GM18511 (cell line): ENCODE data around the gene ASIC1.
"Not testable (repeated sequence)": the region's sequence is repeated elsewhere in the genome, so short reads cannot be mapped to it uniquely, and the experiment has no call there.

ENCODE experiments used
- ATAC-seq: cut with Tn5 transposase; IDR thresholded peaks from one replicate; pipeline ENCODE4 v1.9.1; 2021; ENCODE audit warnings: mild to moderate bottlenecking, moderate library complexity; ENCODE audit not compliant: unreplicated experiment

The ASIC1 gene

GRCh38 chr12:50057000-50057841 is at the start of gene ASIC1:
TSS of gene ASIC1 (plus strand) at chr12:50057596. CDS start at chr12:50058767, 1,171 bp downstream.
- no peak for ATAC-seq

DNA sequence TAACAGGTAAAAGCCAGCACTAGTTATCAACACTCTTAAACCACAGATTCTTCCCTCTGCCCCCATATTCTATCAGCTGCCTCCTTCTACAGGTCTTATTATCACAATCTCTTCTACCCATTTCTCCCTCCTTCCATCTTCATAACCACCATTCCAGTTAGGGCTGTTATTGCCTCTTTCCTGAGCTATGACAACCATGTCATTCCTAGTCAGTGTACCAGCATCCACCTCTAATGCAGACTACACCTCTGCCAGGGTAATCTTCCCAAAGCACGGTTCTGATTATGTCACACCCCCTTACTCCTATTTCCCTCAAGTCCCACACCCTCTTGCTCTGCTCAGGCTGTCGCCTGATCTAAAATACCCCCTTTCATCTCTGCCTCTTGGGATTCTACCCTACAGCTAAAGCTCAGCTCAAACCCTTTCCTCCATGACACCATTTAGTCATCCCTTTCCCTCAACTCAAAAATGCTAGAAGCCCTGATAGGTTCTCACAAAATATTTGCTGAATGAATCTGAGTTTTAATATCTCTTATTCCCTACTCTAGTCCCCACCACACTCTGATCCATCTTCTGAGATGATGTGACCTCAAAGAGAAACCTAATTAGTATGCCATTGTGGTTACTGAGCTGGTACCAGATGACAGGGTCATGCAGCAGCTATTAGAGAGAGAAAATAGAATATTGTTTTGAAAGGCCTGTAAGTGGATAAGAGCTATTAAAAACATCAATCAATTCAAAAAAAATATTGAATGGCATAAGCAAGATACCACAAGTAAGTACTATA is 43.8 kb upstream of the ASIC1 start:
- no peak for ATAC-seq

- no peak for ATAC-seq
Observed at GRCh38 chr12:50014342-50014741, 43.1 kb upstream of the ASIC1 start.

DNA sequence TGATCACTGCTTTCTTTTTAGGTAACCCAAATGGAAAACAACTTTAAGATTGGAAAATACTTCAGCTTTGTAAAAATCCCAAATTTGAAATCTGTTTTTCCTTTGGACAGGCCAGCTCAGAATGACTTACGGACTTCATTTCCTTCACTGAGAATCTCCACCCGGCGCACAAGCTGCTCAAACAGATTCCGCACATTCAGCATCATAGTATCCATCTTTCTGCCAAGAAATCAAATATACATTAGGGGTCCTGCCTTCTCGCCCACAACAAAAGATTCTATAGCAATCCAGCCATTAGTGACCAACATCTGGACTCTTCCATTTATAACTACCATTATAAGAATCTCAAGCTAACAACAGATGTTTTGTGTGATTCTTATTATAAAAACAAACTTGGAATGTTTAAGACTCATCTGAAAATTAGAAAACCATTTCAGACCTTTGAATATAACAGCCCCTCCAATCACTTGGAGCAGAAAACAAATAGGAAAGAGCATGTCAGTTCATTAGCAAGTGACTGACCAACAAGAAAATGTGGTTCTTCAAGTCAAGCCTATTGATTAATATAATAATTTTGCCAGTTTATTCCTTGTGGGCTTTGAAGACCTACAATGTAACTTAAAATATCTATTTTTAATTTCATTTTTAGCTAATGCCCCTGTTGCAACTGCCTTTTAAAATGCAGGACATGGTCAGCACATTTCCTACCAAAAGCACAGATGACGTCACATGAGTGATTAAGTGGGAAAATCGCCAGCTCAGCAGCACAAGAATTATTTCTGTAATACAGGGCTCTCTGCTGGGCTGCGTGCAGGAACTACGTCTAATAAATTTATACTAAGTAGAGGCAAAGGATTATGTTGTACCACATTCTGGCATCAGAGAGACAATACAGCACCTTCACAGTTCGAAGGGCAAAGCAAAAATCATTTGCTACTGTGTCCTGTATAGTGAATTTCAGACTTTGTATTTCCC is 40.6 kb upstream of the ASIC1 start:
- ATAC-seq = no peak

GRCh38 chr12:50017641-50018040 is 39.8 kb upstream of the ASIC1 start:
- ATAC-seq = no peak

GRCh38 chr12:50018154-50018553 is 39.2 kb upstream of the ASIC1 start:
- no peak for ATAC-seq

- ATAC-seq = no peak
Observed at GRCh38 chr12:50018968-50019367, 38.4 kb upstream of the ASIC1 start.

- ATAC-seq = no peak
Observed at GRCh38 chr12:50019524-50019923, 37.9 kb upstream of the ASIC1 start.

- ATAC-seq = no peak
Observed at GRCh38 chr12:50021031-50021430, 36.4 kb upstream of the ASIC1 start.

GRCh38 chr12:50022903-50023302 is 34.5 kb upstream of the ASIC1 start:
- no peak for ATAC-seq

DNA sequence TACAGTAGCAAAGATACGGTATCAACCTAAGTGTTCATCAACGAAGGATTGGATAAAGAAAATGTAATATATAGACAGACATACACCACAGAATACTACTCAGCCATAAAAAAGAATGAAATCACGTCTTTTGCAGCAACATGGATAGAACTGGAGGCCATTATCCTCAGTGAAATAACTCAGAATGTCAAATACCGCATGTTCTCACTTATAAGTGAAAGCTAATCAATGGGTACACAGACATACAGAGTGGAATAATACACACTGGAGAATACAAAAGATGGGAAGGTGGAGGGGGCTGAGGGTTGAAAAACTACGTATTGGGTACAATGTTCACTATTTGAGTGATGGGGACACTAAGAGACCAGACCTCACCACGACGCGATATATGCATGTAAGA is 33.2 kb upstream of the ASIC1 start:
- ATAC-seq = no peak

DNA sequence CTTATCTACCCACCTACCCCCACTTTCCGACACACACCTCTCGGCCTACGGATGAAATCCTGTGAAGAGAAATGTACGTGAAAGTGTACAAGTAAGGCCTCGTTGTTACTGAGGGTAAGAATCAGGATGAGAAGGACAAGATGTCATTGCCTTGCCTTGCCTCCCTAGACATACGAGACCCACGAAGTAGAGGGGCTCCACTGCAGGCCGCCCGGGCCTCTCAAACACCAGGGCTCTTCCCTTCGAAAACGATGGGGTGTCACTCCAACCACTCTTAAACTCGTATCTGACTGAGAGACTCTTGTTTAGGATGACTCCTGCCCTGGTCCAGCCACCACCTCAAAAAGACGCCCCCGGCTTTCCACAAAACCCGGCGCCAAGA is 32.6 kb upstream of the ASIC1 start:
- peak; percentile 26 for ATAC-seq

DNA sequence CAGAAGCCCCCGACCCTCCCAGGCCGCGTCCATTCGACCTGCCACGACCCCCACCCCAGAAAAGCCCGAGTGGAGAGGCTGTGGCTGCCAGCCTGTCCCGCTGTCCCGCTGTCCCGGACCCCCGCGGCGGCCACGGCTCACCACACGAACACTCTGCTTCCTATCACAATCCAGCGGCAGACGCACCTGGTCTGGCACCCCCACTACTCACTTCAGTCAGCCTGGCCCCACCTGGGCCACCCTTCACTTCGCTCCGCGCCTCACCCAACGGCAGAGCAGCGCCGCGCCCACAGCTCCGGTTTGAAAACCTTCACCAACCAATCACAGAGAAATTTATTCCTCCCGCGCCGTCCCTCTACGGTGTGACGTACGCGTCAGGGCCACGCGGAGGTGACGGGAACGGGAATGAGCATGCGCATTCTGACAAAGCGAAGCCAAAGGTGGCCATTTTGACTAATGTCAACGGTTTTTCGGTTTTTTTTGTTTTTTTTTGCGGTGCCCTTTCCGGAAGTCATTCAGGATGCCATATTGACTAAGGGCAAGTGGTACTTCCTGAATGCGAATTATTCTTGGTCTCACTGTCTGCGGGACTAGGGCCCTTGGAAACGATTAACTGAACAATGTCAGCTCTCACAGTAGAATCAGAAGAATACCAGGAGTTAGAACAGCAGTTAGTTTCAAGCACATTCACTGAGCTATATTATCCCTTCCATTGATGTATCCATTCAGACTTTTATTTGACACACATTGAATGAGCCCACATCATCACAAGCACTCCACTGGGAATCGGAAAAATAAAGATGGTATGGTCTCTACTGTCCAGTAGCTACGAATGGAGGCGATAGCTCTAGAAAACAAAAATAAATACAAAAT is 32.0 kb upstream of the ASIC1 start, which contains the start of gene RACGAP1:
TSS of gene RACGAP1 (minus strand) at position 308 of the 873 bp plus-strand sequence. CDS start 8,779 bp downstream, outside the sequence.
- ATAC-seq = peak; percentile 97

DNA sequence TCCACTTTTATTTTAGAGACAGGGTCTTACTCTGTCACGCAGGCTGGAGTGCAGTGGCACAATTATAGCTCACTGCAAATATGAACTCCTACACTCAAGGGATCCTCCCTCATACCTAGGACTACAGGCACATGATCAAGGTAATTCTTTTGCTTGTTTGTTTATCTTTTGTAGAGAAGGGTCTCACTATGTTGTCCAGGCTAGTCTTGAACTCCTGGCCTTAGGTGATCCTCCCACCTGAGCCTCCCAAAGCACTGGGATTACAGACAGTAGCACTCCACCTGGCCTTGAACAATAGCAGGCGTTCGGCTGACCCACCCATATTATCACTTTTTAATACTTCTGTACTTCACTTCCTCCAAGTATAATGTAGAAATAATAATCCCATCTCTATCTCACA is 30.7 kb upstream of the ASIC1 start:
- no peak for ATAC-seq

DNA sequence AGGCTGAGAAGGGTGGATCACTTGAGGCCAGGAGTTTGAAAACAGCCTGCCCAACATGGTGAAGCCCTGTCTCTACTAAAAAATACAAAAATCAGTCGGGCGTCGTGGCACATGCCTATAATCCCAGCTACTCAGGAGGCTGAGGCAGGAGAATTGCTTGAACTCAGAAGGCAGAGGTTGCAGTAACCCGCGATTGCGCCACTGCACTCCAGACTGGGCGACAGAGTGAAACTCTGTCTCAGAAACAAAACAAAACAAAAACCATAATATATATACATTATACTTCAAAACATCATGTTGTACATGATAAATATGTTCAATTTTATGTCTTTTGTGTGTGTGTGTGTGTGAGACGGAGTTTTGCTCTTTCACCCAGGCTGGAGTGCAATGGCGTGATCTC is 26.9 kb upstream of the ASIC1 start:
- not testable (repeated sequence) for ATAC-seq

DNA sequence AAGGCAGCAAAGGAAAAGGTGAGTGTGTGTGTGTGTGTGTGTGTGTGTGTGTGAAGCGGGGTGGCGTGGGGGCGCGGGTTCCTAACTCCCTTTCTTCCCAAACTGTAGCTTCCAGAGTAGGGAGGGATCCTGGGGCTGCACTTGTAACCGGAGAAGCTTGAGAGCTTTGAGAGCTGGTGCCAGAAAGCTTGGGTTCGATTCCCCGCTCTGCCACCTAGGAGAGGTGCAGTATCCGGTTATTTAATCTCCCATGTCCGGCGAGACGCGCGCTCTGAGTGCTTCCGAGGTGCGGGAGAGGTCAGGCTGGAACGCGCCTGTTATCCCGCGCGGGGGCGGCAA is 24.9 kb upstream of the ASIC1 start:
- no peak for ATAC-seq

DNA sequence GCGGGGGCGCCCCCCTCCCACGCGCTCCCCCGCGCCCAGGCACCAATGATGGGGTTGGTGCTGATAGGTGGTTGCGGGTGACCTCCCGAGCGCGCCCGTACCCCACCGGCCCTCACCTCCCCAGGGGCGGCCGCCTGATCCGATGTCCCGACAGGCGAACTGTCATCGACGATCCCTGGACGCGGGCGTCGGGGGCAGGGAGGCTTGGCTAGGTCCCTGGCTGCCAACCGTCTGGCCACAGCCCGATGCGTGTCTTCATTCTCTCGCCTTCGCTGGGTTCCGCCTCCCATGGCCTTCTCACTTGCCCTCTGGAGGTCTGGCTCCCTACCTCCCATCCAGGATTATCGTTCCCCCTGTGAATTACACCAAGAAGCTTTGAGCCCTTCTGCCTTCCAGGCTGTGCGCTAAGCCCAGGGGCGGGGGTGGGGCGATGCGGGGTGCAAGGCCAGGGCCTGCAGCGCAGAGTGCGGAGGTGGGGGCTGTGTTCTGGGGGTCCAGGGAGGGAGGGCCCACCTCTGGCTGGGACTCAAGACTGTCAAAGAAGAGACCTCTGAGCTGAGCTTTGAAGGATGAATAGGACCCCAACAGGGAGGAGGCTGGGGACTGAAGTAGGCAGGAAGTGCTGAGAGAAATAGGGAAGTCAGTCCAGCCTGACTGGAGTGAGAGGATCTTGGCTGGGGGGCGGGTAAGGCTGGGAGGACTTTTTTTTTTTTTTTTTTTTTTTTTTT is 24.4 kb upstream of the ASIC1 start:
- no peak for ATAC-seq

DNA sequence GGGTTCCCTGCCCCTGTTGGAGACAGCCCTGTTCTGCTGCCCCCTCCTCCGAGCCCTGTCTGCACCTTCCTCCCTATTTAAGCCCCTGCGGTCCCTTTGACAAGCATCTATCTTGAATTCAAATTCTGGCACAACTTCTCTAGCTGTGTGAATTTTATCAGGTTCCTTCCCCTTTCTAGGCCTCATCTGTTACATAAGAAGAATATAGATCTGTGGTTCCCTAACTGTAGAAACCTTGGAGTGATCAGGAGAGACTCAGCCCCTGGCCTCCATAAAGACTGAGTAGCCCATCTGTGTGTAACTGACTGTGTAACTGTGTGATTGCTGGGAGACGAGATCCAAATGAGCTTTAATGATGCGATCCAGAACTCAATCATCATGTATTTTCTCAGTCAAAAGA is 19.1 kb upstream of the ASIC1 start:
- ATAC-seq = no peak

- no peak for ATAC-seq
Observed at GRCh38 chr12:50039151-50039835, 18.1 kb upstream of the ASIC1 start.
